ENCODE results near the gene APH1A. TPM values are rescaled to one million over a fixed set of nuclear protein-coding genes. Genes with fewer than 3 reads are reported as not detected.

APH1A gene
- total and polyA plus RNA-seq, 12 donors, result 52.9 to 86.9 (median 65.7) TPM

GRCh38 chr1:150268340-150268704 lies 494 bp downstream of the APH1A start:
- Histone ChIP-seq H3K9me3 (no peaks in the 10 kb centered on the region), H3K27ac (peak overlapping the region; percentile 88 to 99 (median 97)), H3K36me3 (peaks cover 0 to 39% (median 30%) of the 10 kb centered on the region in 9 donors), H3K4me1 (peaks cover 15 to 49% (median 36%) of the 10 kb centered on the region in 9 donors), H3K4me3 (peak overlapping the region; percentile 67 to 100 (median 90)), H3K27me3 (no peaks in the 10 kb centered on the region)
- intact Hi-C loops (cut with DNase I), result loop anchor here in 1 of 10 donors (5.0 kb wide), 1 partner anchor 54 kb away; the partner anchor contains the start of gene PRPF3
- TF ChIP-seq CTCF (IDR thresholded peaks at IDR 0.05), result no peak
- no peak for DNase-seq
- 0 to 1% methylated on average over 21 of the region's 21 CpGs for WGBS, 2 donors
- ATAC-seq, result peak; percentile 23 to 63 (median 42)

GRCh38 chr1:150267896-150268295 lies 920 bp downstream of the APH1A start:
- intact Hi-C loops (cut with DNase I), result loop anchor here in 1 of 10 donors (5.0 kb wide), 1 partner anchor 54 kb away; the partner anchor contains the start of gene PRPF3
- no peak for TF ChIP-seq CTCF (IDR thresholded peaks at IDR 0.05)
- peaks cover 12 to 45% (median 35%) of the 10 kb centered on the region in 9 donors for H3K4me1 ChIP-seq
- peak overlapping the region; percentile 67 to 100 (median 90) for H3K4me3 ChIP-seq
- H3K27me3 ChIP-seq, result no peaks in the 10 kb centered on the region
- H3K9me3 ChIP-seq, result no peaks in the 10 kb centered on the region
- ATAC-seq (no peak), DNase-seq (no peak)
- WGBS, 2 donors, result 20 to 21% methylated on average over 6 of the region's 6 CpGs
- H3K36me3 ChIP-seq, result peaks cover 0 to 39% (median 30%) of the 10 kb centered on the region in 9 donors
- peak overlapping the region; percentile 15 to 99 (median 97) for H3K27ac ChIP-seq

GRCh38 chr1:150263549-150263948 lies 5.3 kb downstream of the APH1A start:
- Histone ChIP-seq H3K27ac (no peak overlapping the region), H3K9me3 (no peaks in the 10 kb centered on the region), H3K4me1 (peaks cover 11 to 36% (median 15%) of the 10 kb centered on the region in 9 donors), H3K4me3 (no peak overlapping the region), H3K27me3 (peaks cover 0 to 8% (median 0%) of the 10 kb centered on the region in 7 donors), H3K36me3 (peaks cover 0 to 39% (median 30%) of the 10 kb centered on the region in 9 donors)
- TF ChIP-seq CTCF (IDR thresholded peaks at IDR 0.05), result no peak
- WGBS, 2 donors, result 86 to 87% methylated on average over 6 of the region's 6 CpGs
- intact Hi-C loops (cut with DNase I), result no loop called here
- no peak for ATAC-seq
- DNase-seq, result no peak

DNA sequence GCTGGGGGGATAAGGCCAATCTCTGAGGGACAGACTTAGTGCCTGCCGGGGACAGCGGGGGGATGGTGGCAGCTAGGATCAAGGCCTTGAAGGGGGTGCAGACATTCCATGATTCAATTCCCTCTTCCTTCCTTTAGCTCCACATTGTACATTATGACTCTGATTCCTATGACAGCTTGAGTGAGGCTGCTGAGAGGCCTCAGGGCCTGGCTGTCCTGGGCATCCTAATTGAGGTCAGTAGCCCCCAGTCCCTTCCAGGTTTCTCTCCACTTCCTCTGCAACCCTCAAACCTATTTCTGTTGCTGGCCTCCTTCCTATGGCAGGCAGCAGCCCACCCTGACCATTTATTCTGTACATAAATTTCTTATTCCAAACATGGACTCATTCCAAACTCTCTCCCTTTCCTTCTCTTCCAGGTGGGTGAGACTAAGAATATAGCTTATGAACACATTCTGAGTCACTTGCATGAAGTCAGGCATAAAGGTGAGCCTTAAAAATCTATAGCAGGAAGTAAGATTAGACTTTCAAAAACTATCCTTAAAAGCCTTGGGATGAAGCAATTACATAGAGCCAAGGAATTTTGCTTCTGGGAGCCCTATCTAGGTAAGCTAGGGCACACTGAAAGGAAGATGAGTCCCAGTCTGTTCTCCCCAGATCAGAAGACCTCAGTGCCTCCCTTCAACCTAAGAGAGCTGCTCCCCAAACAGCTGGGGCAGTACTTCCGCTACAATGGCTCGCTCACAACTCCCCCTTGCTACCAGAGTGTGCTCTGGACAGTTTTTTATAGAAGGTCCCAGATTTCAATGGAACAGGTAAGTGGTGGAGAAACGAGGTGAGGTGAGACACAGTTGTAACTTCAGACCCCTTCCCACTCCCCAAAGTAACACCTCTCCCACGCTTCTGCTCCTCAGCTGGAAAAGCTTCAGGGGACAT lies 6.2 kb downstream of the APH1A start:
- Histone ChIP-seq H3K4me3 (no peak overlapping the region), H3K36me3 (peaks cover 0 to 38% (median 30%) of the 10 kb centered on the region in 9 donors), H3K27me3 (peaks cover 0 to 17% (median 0%) of the 10 kb centered on the region in 7 donors), H3K4me1 (peaks cover 8 to 38% (median 12%) of the 10 kb centered on the region in 9 donors), H3K9me3 (no peaks in the 10 kb centered on the region), H3K27ac (no peak overlapping the region)
- TF ChIP-seq CTCF (IDR thresholded peaks at IDR 0.05), result no peak
- no peak for ATAC-seq
- intact Hi-C loops (cut with DNase I), result no loop called here
- 82 to 87% methylated on average over 6 of the region's 6 CpGs for WGBS, 2 donors
- DNase-seq, result no peak

Measured in heart right ventricle (tissue), 16 donors.